ENCODE measurements around the gene TSSK3. TPM values are rescaled to one million over a fixed set of nuclear protein-coding genes. Genes with fewer than 3 reads are reported as not detected.
A peak's percentile ranks its signal among the peaks of the same experiment; 100 is the strongest.
"Not testable (repeated sequence)": the region's sequence is repeated elsewhere in the genome, so short reads cannot be mapped to it uniquely, and the experiment has no call there.

The TSSK3 gene
- total RNA-seq, 4 donors from 2014 or later = 0.42 to 1.5 (median 0.84) TPM; not detected in 1

- DNase-seq (ENCODE audit: low spot score in 2 of 2) = peak; percentile 92 to 99
- peak in 1 of 2 donors; percentile 75 for TF ChIP-seq POLR2A (IDR thresholded peaks at IDR 0.05)
- no peak for TF ChIP-seq CTCF (IDR thresholded peaks at IDR 0.05)
- peak overlapping the region; percentile 68 for H3K4me3 ChIP-seq (ENCODE audit: low read depth, poor library complexity, severe bottlenecking)
- WGBS, 2 donors = 3 to 4% methylated on average over 38 of the region's 75 CpGs
- intact Hi-C loops (cut with DNase I; ENCODE audit: low total_unique reads) = no loop called here
These were observed 10.7 kb upstream of the TSSK3 start for GRCh38 chr1:32351399-32352238.

- WGBS, 2 donors = 40 to 56% methylated on average over 8 of the region's 8 CpGs
- peak overlapping the region; percentile 68 for H3K4me3 ChIP-seq (ENCODE audit: low read depth, poor library complexity, severe bottlenecking)
- no peak for DNase-seq (ENCODE audit: low spot score in 2 of 2)
- intact Hi-C loops (cut with DNase I; ENCODE audit: low total_unique reads) = no loop called here
- no peak for TF ChIP-seq CTCF (IDR thresholded peaks at IDR 0.05)
- no peak for TF ChIP-seq POLR2A (IDR thresholded peaks at IDR 0.05)
These were observed 10.0 kb upstream of the TSSK3 start for GRCh38 chr1:32352239-32352745.

GRCh38 chr1:32352831-32353383 lies 9.4 kb upstream of the TSSK3 start:
- 61 to 62% methylated on average over 2 of the region's 2 CpGs for WGBS, 2 donors
- no peak for DNase-seq (ENCODE audit: low spot score in 2 of 2)
- intact Hi-C loops (cut with DNase I; ENCODE audit: low total_unique reads) = no loop called here
- TF ChIP-seq CTCF (IDR thresholded peaks at IDR 0.05) (no peak), POLR2A (IDR thresholded peaks at IDR 0.05) (no peak)
- no peak overlapping the region for H3K4me3 ChIP-seq (ENCODE audit: low read depth, poor library complexity, severe bottlenecking)

GRCh38 chr1:32353431-32353830 lies 8.9 kb upstream of the TSSK3 start:
- TF ChIP-seq CTCF (IDR thresholded peaks at IDR 0.05) (no peak), POLR2A (IDR thresholded peaks at IDR 0.05) (no peak)
- no peak for DNase-seq (ENCODE audit: low spot score in 2 of 2)
- 58 to 70% methylated on average over 2 of the region's 2 CpGs for WGBS, 2 donors
- no peak overlapping the region for H3K4me3 ChIP-seq (ENCODE audit: low read depth, poor library complexity, severe bottlenecking)
- intact Hi-C loops (cut with DNase I; ENCODE audit: low total_unique reads) = no loop called here

GRCh38 chr1:32353886-32354570 lies 8.3 kb upstream of the TSSK3 start:
- intact Hi-C loops (cut with DNase I; ENCODE audit: low total_unique reads) = no loop called here
- no peak for DNase-seq (ENCODE audit: low spot score in 2 of 2)
- TF ChIP-seq POLR2A (IDR thresholded peaks at IDR 0.05) (no peak), CTCF (IDR thresholded peaks at IDR 0.05) (no peak)
- no peak overlapping the region for H3K4me3 ChIP-seq (ENCODE audit: low read depth, poor library complexity, severe bottlenecking)
- WGBS, 2 donors = 55 to 56% methylated on average over 2 of the region's 2 CpGs

- WGBS, 2 donors = 89 to 91% methylated on average over 6 of the region's 6 CpGs
- intact Hi-C loops (cut with DNase I; ENCODE audit: low total_unique reads); H3K4me3 ChIP-seq (ENCODE audit: low read depth, poor library complexity, severe bottlenecking); DNase-seq (ENCODE audit: low spot score in 2 of 2): not testable (repeated sequence)
These were observed 6.6 kb upstream of the TSSK3 start for GRCh38 chr1:32355778-32356177.
